ENCODE data around the gene TUBA4B. TPM values are rescaled to one million over a fixed set of nuclear protein-coding genes. Genes with fewer than 3 reads are reported as not detected.

Gene TUBA4B
- total RNA-seq, 4 donors from 2014 or later = 0.43 to 0.83 TPM; not detected in 2

DNA sequence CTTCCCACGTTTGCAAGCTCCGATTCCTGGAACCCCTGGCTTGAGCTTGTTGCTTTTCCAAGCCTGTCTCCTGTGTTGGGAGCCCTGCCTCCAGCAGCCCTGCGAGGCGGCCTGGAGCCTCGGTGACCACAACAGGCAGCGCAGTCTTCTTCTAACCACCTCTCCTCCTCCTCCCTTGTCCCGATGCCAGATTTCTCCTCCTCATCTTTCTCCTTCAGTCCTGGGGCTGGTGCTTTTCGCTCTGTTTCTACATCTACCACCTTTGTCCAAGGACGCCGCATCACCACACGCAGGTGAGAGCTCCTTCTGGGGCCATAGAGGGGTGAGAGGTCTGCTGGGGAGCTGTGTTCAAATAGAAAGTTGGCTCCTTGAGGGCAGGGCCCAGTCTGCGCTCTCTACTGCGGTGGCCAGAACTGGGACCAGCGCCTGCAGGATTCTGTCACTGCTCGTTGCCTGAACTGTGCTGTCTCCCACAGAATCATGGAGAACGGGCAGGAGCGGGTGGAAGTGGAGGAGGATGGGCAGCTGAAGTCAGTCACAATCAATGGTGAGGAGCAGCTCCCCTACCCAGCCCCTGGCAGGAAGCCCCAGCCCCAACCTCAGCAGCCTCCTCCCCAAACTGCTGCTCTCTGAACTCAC is 30.0 kb downstream of the TUBA4B start:
- Histone ChIP-seq H3K36me3 (no peaks in the 10 kb centered on the region), H3K27ac (peak overlapping the region; percentile 40 to 42), H3K4me3 (no peak overlapping the region), H3K27me3 (no peaks in the 10 kb centered on the region), H3K4me1 (peaks cover 6% of the 10 kb centered on the region in 2 donors), H3K9me3 (no peaks in the 10 kb centered on the region)
- no peak for DNase-seq
- intact Hi-C loops (cut with DNase I; ENCODE audit: low total_unique reads) = no loop called here
- TF ChIP-seq POLR2A (IDR thresholded peaks at IDR 0.05) = no peak
- TF ChIP-seq, protein P1, sequence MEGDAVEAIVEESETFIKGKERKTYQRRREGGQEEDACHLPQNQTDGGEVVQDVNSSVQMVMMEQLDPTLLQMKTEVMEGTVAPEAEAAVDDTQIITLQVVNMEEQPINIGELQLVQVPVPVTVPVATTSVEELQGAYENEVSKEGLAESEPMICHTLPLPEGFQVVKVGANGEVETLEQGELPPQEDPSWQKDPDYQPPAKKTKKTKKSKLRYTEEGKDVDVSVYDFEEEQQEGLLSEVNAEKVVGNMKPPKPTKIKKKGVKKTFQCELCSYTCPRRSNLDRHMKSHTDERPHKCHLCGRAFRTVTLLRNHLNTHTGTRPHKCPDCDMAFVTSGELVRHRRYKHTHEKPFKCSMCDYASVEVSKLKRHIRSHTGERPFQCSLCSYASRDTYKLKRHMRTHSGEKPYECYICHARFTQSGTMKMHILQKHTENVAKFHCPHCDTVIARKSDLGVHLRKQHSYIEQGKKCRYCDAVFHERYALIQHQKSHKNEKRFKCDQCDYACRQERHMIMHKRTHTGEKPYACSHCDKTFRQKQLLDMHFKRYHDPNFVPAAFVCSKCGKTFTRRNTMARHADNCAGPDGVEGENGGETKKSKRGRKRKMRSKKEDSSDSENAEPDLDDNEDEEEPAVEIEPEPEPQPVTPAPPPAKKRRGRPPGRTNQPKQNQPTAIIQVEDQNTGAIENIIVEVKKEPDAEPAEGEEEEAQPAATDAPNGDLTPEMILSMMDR (IDR thresholded peaks at IDR 0.05) = no peak

DNA sequence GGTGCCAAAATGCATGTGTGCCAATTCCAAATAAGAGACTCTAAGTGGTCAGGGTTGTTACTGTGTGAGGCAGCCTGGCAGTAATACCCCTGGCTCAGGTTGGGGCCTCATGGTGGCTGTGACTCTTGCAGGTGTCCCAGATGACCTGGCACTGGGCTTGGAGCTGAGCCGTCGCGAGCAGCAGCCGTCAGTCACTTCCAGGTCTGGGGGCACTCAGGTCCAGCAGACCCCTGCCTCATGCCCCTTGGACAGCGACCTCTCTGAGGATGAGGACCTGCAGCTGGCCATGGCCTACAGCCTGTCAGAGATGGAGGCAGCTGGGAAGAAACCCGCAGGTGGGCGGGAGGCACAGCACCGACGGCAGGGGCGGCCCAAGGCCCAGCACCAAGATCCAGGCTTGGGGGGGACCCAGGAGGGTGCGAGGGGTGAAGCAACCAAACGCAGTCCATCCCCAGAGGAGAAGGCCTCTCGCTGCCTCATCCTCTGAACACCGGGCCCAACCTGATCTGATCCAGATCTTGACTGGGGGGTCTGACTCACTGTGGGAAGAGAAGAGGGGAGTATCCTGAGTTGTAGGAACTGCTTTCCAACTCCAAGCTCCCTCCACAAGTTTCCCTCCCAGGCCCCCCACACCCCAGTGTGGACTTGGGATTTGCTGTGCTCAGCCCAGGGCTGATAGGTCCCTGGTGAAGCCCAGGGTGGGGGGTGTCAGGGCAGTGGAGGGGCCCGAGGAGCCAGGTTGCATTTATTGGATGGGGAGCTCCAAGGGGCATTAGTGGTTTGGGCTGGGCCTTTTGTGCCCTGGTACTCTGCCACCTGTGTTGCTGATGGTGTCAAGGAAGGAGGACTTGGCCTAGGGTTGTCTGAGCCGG is 31.7 kb downstream of the TUBA4B start:
- DNase-seq = no peak
- Histone ChIP-seq H3K4me1 (peaks cover under 1 to 4% of the 10 kb centered on the region in 2 donors), H3K36me3 (no peaks in the 10 kb centered on the region), H3K9me3 (no peaks in the 10 kb centered on the region), H3K27ac (peak overlapping the region; percentile 82 to 95), H3K4me3 (no peak overlapping the region), H3K27me3 (no peaks in the 10 kb centered on the region)
- intact Hi-C loops (cut with DNase I; ENCODE audit: low total_unique reads) = no loop called here
- TF ChIP-seq, protein P1 (IDR thresholded peaks at IDR 0.05) = no peak
- no peak for TF ChIP-seq POLR2A (IDR thresholded peaks at IDR 0.05)

DNA sequence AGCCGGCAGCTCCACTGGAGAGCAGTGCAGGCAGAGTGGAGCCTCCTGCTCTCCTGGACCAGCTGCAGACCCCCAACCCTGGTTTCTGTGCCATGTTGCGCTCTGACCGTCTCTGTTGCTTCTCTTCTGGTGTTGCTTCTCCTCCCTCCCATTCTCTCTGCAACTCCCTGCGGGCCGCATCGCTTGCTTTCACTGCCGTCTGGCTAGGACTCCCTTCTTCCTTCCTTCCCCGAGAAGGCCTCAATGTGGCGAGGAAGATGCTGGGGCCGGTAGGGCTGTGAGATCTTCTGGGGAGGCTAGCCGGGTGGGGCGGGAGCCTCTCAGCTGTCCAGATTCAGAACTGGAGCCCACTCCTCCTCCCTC is 32.3 kb downstream of the TUBA4B start:
- Histone ChIP-seq H3K4me1 (peaks cover 4 to 8% of the 10 kb centered on the region in 2 donors), H3K36me3 (no peaks in the 10 kb centered on the region), H3K27ac (peak overlapping the region; percentile 82 to 95), H3K27me3 (no peaks in the 10 kb centered on the region), H3K4me3 (no peak overlapping the region), H3K9me3 (no peaks in the 10 kb centered on the region)
- DNase-seq = no peak
- no peak for TF ChIP-seq POLR2A (IDR thresholded peaks at IDR 0.05)
- TF ChIP-seq, protein P1 (IDR thresholded peaks at IDR 0.05) = no peak
- intact Hi-C loops (cut with DNase I; ENCODE audit: low total_unique reads) = no loop called here

DNA sequence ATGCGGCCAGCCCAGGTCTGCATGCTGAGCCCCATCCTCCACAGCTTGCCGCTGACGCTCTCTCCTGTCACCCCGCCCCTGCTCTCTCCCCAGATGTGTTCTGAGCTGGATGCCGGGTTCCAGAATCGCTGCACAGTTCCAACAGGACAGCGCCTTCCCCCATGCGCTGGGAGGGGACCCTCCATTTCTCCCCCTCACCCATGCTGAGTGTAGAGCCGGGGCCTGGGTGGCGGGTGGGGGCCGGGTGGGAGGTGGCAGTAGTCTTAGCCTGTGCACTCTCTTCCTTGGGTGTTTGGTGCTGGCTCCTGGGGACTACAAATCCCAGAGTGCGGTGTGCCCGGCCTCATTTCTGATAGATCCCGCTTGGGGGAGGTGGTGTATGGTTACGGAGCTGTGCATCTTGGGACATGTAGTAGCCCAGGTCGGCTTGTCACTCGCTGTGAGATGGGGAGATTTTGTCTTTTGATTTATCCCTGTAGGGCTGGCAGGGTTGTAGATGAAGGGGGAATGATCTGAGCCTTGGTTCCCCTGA is 32.9 kb downstream of the TUBA4B start:
- Histone ChIP-seq H3K4me3 (no peak overlapping the region), H3K27me3 (no peaks in the 10 kb centered on the region), H3K9me3 (no peaks in the 10 kb centered on the region), H3K36me3 (no peaks in the 10 kb centered on the region), H3K4me1 (peaks cover 4 to 8% of the 10 kb centered on the region in 2 donors), H3K27ac (peak overlapping the region; percentile 82 to 95)
- DNase-seq = peak; percentile 68 to 82
- no peak for TF ChIP-seq POLR2A (IDR thresholded peaks at IDR 0.05)
- TF ChIP-seq, protein P1 (IDR thresholded peaks at IDR 0.05) = no peak
- intact Hi-C loops (cut with DNase I; ENCODE audit: low total_unique reads) = no loop called here
